Endothelial cell of umbilical vein (primary cell): ENCODE data around the gene CST1.

Experiments used
- EZH2 ChIP-seq: IDR thresholded peaks from 2 replicates; pipeline ENCODE4 v1.6.1; 2012; ENCODE audit warnings: borderline replicate concordance, low read depth, mild to moderate bottlenecking, moderate library complexity, low read length, inconsistent platforms; ENCODE audit not compliant: severe bottlenecking
- FOS ChIP-seq: IDR thresholded peaks from 2 replicates; pipeline ENCODE4 v1.6.1; 2011; ENCODE audit warnings: mild to moderate bottlenecking, low read length, moderate library complexity, borderline replicate concordance; ENCODE audit not compliant: insufficient read depth
- GATA2 ChIP-seq: IDR thresholded peaks from 2 replicates; pipeline ENCODE4 v1.7.0; 2011; ENCODE audit warnings: low read depth, mild to moderate bottlenecking, moderate library complexity, mixed read lengths, low read length; ENCODE audit not compliant: insufficient read length, insufficient read depth
- JUN ChIP-seq: IDR thresholded peaks from 2 replicates; pipeline ENCODE4 v1.6.1; 2011; ENCODE audit warnings: borderline replicate concordance, low read depth; ENCODE audit not compliant: insufficient read length, insufficient read depth
- MYC ChIP-seq: IDR thresholded peaks from one replicate; pipeline ENCODE4 v1.6.1; 2011; ENCODE audit warnings: mild to moderate bottlenecking, low read depth, low read length
- POLR2A ChIP-seq: IDR thresholded peaks from 2 replicates; pipeline ENCODE4 v1.6.1; 2012; ENCODE audit warnings: low read depth, mild to moderate bottlenecking, control low read depth, low read length
- POLR2AphosphoS5 ChIP-seq: IDR thresholded peaks from 2 replicates; pipeline ENCODE4 v1.6.1; 2012; ENCODE audit warnings: low read depth, mild to moderate bottlenecking, control low read depth, low read length, moderate library complexity; ENCODE audit not compliant: insufficient read depth
- TF ChIP-seq, protein P1 (sequence below), 2 donors: IDR thresholded peaks; 1 replicate in 1 of 2; 2 replicates in 1 of 2; pipeline ENCODE4 v1.5.1; 2011; ENCODE audit warnings: low read length in 2 of 2, mild to moderate bottlenecking in 2 of 2, moderate library complexity in 2 of 2, control low read depth in 1 of 2, inconsistent platforms in 1 of 2, low read depth in 1 of 2; ENCODE audit not compliant: insufficient read depth in 1 of 2; ENCODE audit errors: extremely low read depth in 1 of 2
- TF ChIP-seq, protein P2 (sequence below): IDR thresholded peaks from 2 replicates; pipeline ENCODE4 v1.6.1; 2011; ENCODE audit not compliant: insufficient read depth, insufficient read length

DNA sequence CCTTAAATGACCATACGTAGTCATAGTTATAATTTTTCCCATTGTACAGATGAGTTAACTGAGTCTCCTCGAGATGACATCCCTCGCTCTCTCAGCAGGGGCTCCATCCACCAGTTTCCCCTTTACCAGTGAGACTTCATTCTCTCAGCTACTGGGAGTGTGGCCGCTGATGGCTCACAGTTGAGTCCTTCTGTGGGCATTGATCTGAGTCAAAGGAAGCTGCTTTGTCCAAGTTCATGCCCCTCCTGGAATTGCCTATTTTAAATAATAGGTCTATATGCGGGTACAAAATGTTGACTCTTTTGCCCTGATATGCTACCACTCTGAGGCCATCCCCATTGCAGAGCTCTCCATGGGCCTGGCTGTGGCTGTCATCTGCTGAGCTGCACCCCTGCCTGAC, 14.8 kb upstream of the CST1 start:
- TF ChIP-seq, protein P1, sequence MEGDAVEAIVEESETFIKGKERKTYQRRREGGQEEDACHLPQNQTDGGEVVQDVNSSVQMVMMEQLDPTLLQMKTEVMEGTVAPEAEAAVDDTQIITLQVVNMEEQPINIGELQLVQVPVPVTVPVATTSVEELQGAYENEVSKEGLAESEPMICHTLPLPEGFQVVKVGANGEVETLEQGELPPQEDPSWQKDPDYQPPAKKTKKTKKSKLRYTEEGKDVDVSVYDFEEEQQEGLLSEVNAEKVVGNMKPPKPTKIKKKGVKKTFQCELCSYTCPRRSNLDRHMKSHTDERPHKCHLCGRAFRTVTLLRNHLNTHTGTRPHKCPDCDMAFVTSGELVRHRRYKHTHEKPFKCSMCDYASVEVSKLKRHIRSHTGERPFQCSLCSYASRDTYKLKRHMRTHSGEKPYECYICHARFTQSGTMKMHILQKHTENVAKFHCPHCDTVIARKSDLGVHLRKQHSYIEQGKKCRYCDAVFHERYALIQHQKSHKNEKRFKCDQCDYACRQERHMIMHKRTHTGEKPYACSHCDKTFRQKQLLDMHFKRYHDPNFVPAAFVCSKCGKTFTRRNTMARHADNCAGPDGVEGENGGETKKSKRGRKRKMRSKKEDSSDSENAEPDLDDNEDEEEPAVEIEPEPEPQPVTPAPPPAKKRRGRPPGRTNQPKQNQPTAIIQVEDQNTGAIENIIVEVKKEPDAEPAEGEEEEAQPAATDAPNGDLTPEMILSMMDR (IDR thresholded peaks at IDR 0.05; ENCODE audit: extremely low read depth in 1 of 2, insufficient read depth in 1 of 2, low read depth in 1 of 2, low read length in 2 of 2) = no peak
- TF ChIP-seq POLR2A (no peak), POLR2AphosphoS5 (no peak), EZH2 (no peak), GATA2 (no peak), FOS (no peak), MYC (no peak), JUN (no peak)
- TF ChIP-seq, protein P2, sequence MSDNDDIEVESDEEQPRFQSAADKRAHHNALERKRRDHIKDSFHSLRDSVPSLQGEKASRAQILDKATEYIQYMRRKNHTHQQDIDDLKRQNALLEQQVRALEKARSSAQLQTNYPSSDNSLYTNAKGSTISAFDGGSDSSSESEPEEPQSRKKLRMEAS = no peak
